ES-I3 (cell line): ENCODE results near the gene DNAH3.

ENCODE experiments used
- H3K36me3 ChIP-seq: 2 replicates; pipeline ENCODE4 v1.6.1; 2013; ENCODE audit warnings: mild to moderate bottlenecking, low read length, control low read depth, moderate library complexity; ENCODE audit not compliant: insufficient read depth
- H3K4me1 ChIP-seq: 2 replicates; pipeline ENCODE4 v1.6.1; 2013; ENCODE audit warnings: mild to moderate bottlenecking, control low read depth, low read length; ENCODE audit not compliant: insufficient read depth
- H3K9ac ChIP-seq: 2 replicates; pipeline ENCODE4 v1.6.1; 2013; ENCODE audit warnings: low read depth, mild to moderate bottlenecking, low read length, moderate library complexity
- H3K9me3 ChIP-seq: 2 replicates; pipeline ENCODE4 v1.6.1; 2013; ENCODE audit warnings: mild to moderate bottlenecking, low read length, moderate library complexity; ENCODE audit not compliant: control insufficient read depth, insufficient read depth

The DNAH3 gene

GRCh38 chr16:20897253-20897897 lies 253.3 kb downstream of the DNAH3 start:
- peaks cover 3% of the 10 kb centered on the region; the same call in 1 of the 2 replicates for H3K4me1 ChIP-seq
- peaks cover 3% of the 10 kb centered on the region; the same call in 1 of the 2 replicates for H3K36me3 ChIP-seq
- no peaks in the 10 kb centered on the region for H3K9me3 ChIP-seq
- H3K9ac ChIP-seq = no peak overlapping the region

GRCh38 chr16:20894388-20894787 lies 256.3 kb downstream of the DNAH3 start:
- no peak overlapping the region for H3K9ac ChIP-seq
- peaks cover 8% of the 10 kb centered on the region for H3K4me1 ChIP-seq
- H3K9me3 ChIP-seq = no peaks in the 10 kb centered on the region
- H3K36me3 ChIP-seq = peaks cover 3% of the 10 kb centered on the region; the same call in 1 of the 2 replicates

- H3K36me3 ChIP-seq = no peaks in the 10 kb centered on the region; the same call in 1 of the 2 replicates
- no peak overlapping the region; the same call in 1 of the 2 replicates for H3K9ac ChIP-seq
- no peaks in the 10 kb centered on the region for H3K9me3 ChIP-seq
- H3K4me1 ChIP-seq = peaks cover 10% of the 10 kb centered on the region
Measured at GRCh38 chr16:20889625-20890275, 260.9 kb downstream of the DNAH3 start.

GRCh38 chr16:20887207-20887606 lies 263.4 kb downstream of the DNAH3 start:
- Histone ChIP-seq H3K9ac (no peak overlapping the region), H3K9me3 (no peaks in the 10 kb centered on the region), H3K36me3 (no peaks in the 10 kb centered on the region), H3K4me1 (peaks cover 10% of the 10 kb centered on the region)

- peaks cover 10% of the 10 kb centered on the region for H3K4me1 ChIP-seq
Measured at GRCh38 chr16:20886320-20886719, 264.3 kb downstream of the DNAH3 start.

GRCh38 chr16:20884240-20884556 lies 266.4 kb downstream of the DNAH3 start:
- H3K36me3 ChIP-seq = no peaks in the 10 kb centered on the region
- H3K4me1 ChIP-seq = 0 out of 2 replicates have a peak, but pooled peaks cover 9% of the 10 kb centered on the region
- H3K9ac ChIP-seq = no peak overlapping the region
- H3K9me3 ChIP-seq = no peaks in the 10 kb centered on the region

More at GRCh38 chr16:20886320-20886719, 264.3 kb downstream of the DNAH3 start:
- no peaks in the 10 kb centered on the region for H3K36me3 ChIP-seq
- H3K9ac ChIP-seq = no peak overlapping the region
- H3K9me3 ChIP-seq = no peaks in the 10 kb centered on the region

GRCh38 chr16:20883554-20884239 lies 266.9 kb downstream of the DNAH3 start:
- Histone ChIP-seq H3K9me3 (no peaks in the 10 kb centered on the region), H3K4me1 (0 out of 2 replicates have a peak, but pooled peaks cover 13% of the 10 kb centered on the region), H3K9ac (no peak overlapping the region), H3K36me3 (no peaks in the 10 kb centered on the region)
